ENCODE measurements around the gene FNDC8. TPM values are rescaled to one million over a fixed set of nuclear protein-coding genes. Genes with fewer than 3 reads are reported as not detected.

FNDC8 gene
- total RNA-seq, 2 experiments from 2014 or later: not detected

GRCh38 chr17:35163886-35164285 lies 42.5 kb downstream of the FNDC8 start:
- no peak for TF ChIP-seq CTCF (IDR thresholded peaks at IDR 0.05)
- POLR2A ChIA-PET: interaction anchor here (1.0 to 1.7 kb wide), 3 partner anchors 15 to 210 kb away, joined by 3 to 4 read pairs (median 3); partner anchors contain the start of gene SLFN11
- CTCF ChIA-PET: no interaction called here

GRCh38 chr17:35164716-35165115 lies 43.3 kb downstream of the FNDC8 start:
- no peak overlapping the region for H3K27ac Mint-ChIP-seq
- H3K9me3 Mint-ChIP-seq: peaks cover 2% of the 10 kb centered on the region
- TF ChIP-seq CTCF (IDR thresholded peaks at IDR 0.05): no peak
- ChIA-PET CTCF (interaction anchor here (0.8 to 1.2 kb wide), 2 partner anchors 48 to 553 kb away, joined by 3 to 4 read pairs; no protein-coding TSS in a partner anchor), POLR2A (interaction anchor here (1.1 to 1.7 kb wide), 3 partner anchors 15 to 209 kb away, joined by 3 to 6 read pairs (median 4); partner anchors contain the start of gene SLFN11)
- intact Hi-C loops (cut with micrococcal nuclease): no loop called here
- no peaks in the 10 kb centered on the region for H3K27me3 Mint-ChIP-seq
- H3K4me3 Mint-ChIP-seq: no peak overlapping the region
- DNase-seq: no peak
- peaks cover 32% of the 10 kb centered on the region for H3K4me1 Mint-ChIP-seq (ENCODE audit: low read depth)
- ATAC-seq: no peak
- no peaks in the 10 kb centered on the region for H3K36me3 Mint-ChIP-seq (ENCODE audit: low read depth)

More at GRCh38 chr17:35163886-35164285, 42.5 kb downstream of the FNDC8 start:
- ATAC-seq: no peak
- Mint-ChIP-seq H3K36me3 (ENCODE audit: low read depth) (no peaks in the 10 kb centered on the region), H3K27me3 (no peaks in the 10 kb centered on the region), H3K27ac (no peak overlapping the region), H3K9me3 (peaks cover 2% of the 10 kb centered on the region), H3K4me3 (no peak overlapping the region), H3K4me1 (ENCODE audit: low read depth) (peaks cover 38% of the 10 kb centered on the region)
- intact Hi-C loops (cut with micrococcal nuclease): no loop called here
- no peak for DNase-seq

- DNase-seq (no peak), ATAC-seq (no peak)
- no peaks in the 10 kb centered on the region for H3K27me3 Mint-ChIP-seq
- ChIA-PET CTCF (interaction anchor here (1.2 to 2.3 kb wide), 4 partner anchors 17 to 447 kb away, joined by 3 to 9 read pairs (median 4); no protein-coding TSS in a partner anchor), POLR2A (interaction anchor here (0.6 to 2.3 kb wide), 3 partner anchors 47 to 206 kb away, joined by 3 to 6 read pairs (median 4); partner anchors contain the start of genes SLFN11 and SLFN5)
- no peaks in the 10 kb centered on the region for H3K36me3 Mint-ChIP-seq (ENCODE audit: low read depth)
- TF ChIP-seq CTCF (IDR thresholded peaks at IDR 0.05): no peak
- intact Hi-C loops (cut with micrococcal nuclease): no loop called here
- H3K4me1 Mint-ChIP-seq (ENCODE audit: low read depth): peaks cover 20% of the 10 kb centered on the region
- no peak overlapping the region for H3K27ac Mint-ChIP-seq
- no peak overlapping the region for H3K4me3 Mint-ChIP-seq
- no peaks in the 10 kb centered on the region for H3K9me3 Mint-ChIP-seq
These were observed 45.1 kb downstream of the FNDC8 start for GRCh38 chr17:35166526-35166925.

- Mint-ChIP-seq H3K9me3 (no peaks in the 10 kb centered on the region), H3K4me1 (ENCODE audit: low read depth) (peaks cover 20% of the 10 kb centered on the region), H3K4me3 (no peak overlapping the region), H3K36me3 (ENCODE audit: low read depth) (no peaks in the 10 kb centered on the region), H3K27ac (no peak overlapping the region), H3K27me3 (no peaks in the 10 kb centered on the region)
- TF ChIP-seq CTCF (IDR thresholded peaks at IDR 0.05): no peak
- CTCF ChIA-PET: interaction anchor here (0.8 to 2.3 kb wide), 3 partner anchors 47 to 373 kb away, joined by 3 to 9 read pairs (median 5); no protein-coding TSS in a partner anchor
- DNase-seq (no peak), ATAC-seq (no peak)
- POLR2A ChIA-PET: interaction anchor here (0.6 to 2.3 kb wide), 3 partner anchors 46 to 206 kb away, joined by 3 to 6 read pairs (median 3); partner anchors contain the start of genes SLFN11 and SLFN5
- intact Hi-C loops (cut with micrococcal nuclease): no loop called here
These were observed 45.6 kb downstream of the FNDC8 start for GRCh38 chr17:35167046-35167445.

GRCh38 chr17:35167666-35168065 lies 46.3 kb downstream of the FNDC8 start:
- ChIA-PET POLR2A (interaction anchor here (1.1 to 2.3 kb wide), 2 partner anchors 76 to 205 kb away, joined by 3 to 6 read pairs; partner anchors contain the start of genes SLFN11 and SLFN5), CTCF (interaction anchor here (0.8 to 2.3 kb wide), 3 partner anchors 48 to 372 kb away, joined by 3 to 9 read pairs (median 5); no protein-coding TSS in a partner anchor)
- H3K4me3 Mint-ChIP-seq: no peak overlapping the region
- H3K36me3 Mint-ChIP-seq (ENCODE audit: low read depth): no peaks in the 10 kb centered on the region
- intact Hi-C loops (cut with micrococcal nuclease): no loop called here
- DNase-seq (no peak), ATAC-seq (no peak)
- no peak for TF ChIP-seq CTCF (IDR thresholded peaks at IDR 0.05)
- H3K4me1 Mint-ChIP-seq (ENCODE audit: low read depth): peaks cover 22% of the 10 kb centered on the region
- no peak overlapping the region for H3K27ac Mint-ChIP-seq
- H3K27me3 Mint-ChIP-seq: no peaks in the 10 kb centered on the region
- no peaks in the 10 kb centered on the region for H3K9me3 Mint-ChIP-seq

Data from activated CD8-positive, alpha-beta T cell treated with anti-CD3 and anti-CD28 coated beads for 36 hours (primary cell).